ENCODE measurements around the gene RALGPS2.

GRCh38 chr1:178961331-178961730, 236.3 kb downstream of the RALGPS2 start:
- TF ChIP-seq, protein P1, sequence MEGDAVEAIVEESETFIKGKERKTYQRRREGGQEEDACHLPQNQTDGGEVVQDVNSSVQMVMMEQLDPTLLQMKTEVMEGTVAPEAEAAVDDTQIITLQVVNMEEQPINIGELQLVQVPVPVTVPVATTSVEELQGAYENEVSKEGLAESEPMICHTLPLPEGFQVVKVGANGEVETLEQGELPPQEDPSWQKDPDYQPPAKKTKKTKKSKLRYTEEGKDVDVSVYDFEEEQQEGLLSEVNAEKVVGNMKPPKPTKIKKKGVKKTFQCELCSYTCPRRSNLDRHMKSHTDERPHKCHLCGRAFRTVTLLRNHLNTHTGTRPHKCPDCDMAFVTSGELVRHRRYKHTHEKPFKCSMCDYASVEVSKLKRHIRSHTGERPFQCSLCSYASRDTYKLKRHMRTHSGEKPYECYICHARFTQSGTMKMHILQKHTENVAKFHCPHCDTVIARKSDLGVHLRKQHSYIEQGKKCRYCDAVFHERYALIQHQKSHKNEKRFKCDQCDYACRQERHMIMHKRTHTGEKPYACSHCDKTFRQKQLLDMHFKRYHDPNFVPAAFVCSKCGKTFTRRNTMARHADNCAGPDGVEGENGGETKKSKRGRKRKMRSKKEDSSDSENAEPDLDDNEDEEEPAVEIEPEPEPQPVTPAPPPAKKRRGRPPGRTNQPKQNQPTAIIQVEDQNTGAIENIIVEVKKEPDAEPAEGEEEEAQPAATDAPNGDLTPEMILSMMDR (IDR thresholded peaks at IDR 0.05) = no peak
- no peak for TF ChIP-seq POLR2A (IDR thresholded peaks at IDR 0.05)

All from adrenal gland (tissue), 5 donors.